ENCODE data around the gene PTOV1.

DNA sequence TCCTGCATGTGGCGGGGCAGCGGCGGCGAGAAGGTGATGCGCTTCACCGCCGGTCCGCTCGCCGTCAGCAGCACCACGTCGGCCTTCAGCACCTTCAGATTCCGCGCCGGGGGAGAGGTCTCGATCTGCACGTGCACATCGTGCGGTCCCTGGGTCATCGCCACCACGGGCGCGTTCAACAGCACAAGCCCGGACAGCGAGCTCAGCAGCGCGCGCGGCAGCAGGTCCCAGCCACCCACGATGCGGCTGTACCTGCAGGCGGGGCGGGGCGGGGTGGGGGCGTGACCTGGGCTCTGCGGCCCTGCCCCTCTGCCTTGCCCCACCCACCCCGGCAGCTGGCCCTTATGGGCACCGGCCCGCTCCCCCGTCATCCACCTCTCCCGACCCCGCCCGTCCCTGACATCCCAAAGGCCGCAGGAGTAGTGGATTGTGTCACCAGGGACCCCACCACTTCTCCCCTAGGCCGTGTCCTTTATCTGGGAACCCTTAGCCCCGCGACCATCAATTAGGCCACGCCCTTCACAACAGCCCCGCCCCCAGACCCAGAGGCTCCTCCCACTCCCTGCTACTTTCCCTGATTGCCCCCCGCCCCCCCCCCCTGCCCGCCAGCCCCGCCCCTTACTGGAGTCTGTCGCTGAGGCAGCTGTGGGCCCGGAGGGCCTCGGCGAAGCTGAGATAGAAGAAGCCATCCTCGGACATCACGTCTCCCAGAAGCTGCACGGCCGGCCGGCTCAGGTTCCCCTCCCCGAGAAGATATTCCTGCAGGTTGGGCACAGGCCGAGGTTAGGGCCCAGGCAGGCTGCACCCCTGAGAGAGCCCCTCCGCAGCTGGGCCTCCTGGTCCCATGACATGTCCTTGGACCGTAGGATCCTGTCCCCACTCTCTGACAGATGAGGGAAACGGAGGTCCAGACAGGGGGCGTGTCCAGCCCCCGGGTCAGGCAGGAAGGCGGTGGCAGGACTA lies 39.7 kb downstream of the PTOV1 start:
- TF ChIP-seq, protein P1, sequence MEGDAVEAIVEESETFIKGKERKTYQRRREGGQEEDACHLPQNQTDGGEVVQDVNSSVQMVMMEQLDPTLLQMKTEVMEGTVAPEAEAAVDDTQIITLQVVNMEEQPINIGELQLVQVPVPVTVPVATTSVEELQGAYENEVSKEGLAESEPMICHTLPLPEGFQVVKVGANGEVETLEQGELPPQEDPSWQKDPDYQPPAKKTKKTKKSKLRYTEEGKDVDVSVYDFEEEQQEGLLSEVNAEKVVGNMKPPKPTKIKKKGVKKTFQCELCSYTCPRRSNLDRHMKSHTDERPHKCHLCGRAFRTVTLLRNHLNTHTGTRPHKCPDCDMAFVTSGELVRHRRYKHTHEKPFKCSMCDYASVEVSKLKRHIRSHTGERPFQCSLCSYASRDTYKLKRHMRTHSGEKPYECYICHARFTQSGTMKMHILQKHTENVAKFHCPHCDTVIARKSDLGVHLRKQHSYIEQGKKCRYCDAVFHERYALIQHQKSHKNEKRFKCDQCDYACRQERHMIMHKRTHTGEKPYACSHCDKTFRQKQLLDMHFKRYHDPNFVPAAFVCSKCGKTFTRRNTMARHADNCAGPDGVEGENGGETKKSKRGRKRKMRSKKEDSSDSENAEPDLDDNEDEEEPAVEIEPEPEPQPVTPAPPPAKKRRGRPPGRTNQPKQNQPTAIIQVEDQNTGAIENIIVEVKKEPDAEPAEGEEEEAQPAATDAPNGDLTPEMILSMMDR (IDR thresholded peaks at IDR 0.05; ENCODE audit: low read depth, low read length, poor library complexity, severe bottlenecking) = peak; percentile 49
- TF ChIP-seq EZH2phosphoT487 (IDR thresholded peaks at IDR 0.05; ENCODE audit: borderline replicate concordance, low read length) = no peak

Measured in DOHH2 (cell line).